ENCODE measurements around the gene SPOCK2.

SPOCK2 gene

GRCh38 chr10:72058347-72058898 lies 29.9 kb downstream of the SPOCK2 start:
- peak; percentile 23 for DNase-seq (ENCODE audit: low spot score)

GRCh38 chr10:72056932-72057751 lies 31.2 kb downstream of the SPOCK2 start:
- no peak for DNase-seq (ENCODE audit: low spot score)

- no peak for DNase-seq (ENCODE audit: low spot score)
Observed at GRCh38 chr10:72056113-72056512, 32.2 kb downstream of the SPOCK2 start.

GRCh38 chr10:72053690-72054089 lies 34.7 kb downstream of the SPOCK2 start:
- DNase-seq (ENCODE audit: low spot score): no peak

GRCh38 chr10:72050873-72051272 lies 37.5 kb downstream of the SPOCK2 start:
- no peak for DNase-seq (ENCODE audit: low spot score)

GRCh38 chr10:72049969-72050781 lies 38.2 kb downstream of the SPOCK2 start:
- no peak for DNase-seq (ENCODE audit: low spot score)

GRCh38 chr10:72049472-72049871 lies 38.9 kb downstream of the SPOCK2 start:
- no peak for DNase-seq (ENCODE audit: low spot score)

GRCh38 chr10:72048450-72049124 lies 39.8 kb downstream of the SPOCK2 start:
- peak; percentile 95 for DNase-seq (ENCODE audit: low spot score)

- no peak for DNase-seq (ENCODE audit: low spot score)
Observed at GRCh38 chr10:72045586-72045985, 42.8 kb downstream of the SPOCK2 start.

GRCh38 chr10:72044417-72045041 lies 43.8 kb downstream of the SPOCK2 start:
- DNase-seq (ENCODE audit: low spot score): peak; percentile 89

- no peak for DNase-seq (ENCODE audit: low spot score)
Observed at GRCh38 chr10:72043016-72043834, 45.1 kb downstream of the SPOCK2 start.

- no peak for DNase-seq (ENCODE audit: low spot score)
Observed at GRCh38 chr10:72041491-72041890, 46.9 kb downstream of the SPOCK2 start.

- no peak for DNase-seq (ENCODE audit: low spot score)
Observed at GRCh38 chr10:72039377-72039776, 49.0 kb downstream of the SPOCK2 start.

GRCh38 chr10:72038458-72039001 lies 49.8 kb downstream of the SPOCK2 start:
- DNase-seq (ENCODE audit: low spot score): no peak

- no peak for DNase-seq (ENCODE audit: low spot score)
Observed at GRCh38 chr10:72037811-72038210, 50.5 kb downstream of the SPOCK2 start.

GRCh38 chr10:72037266-72037665 lies 51.1 kb downstream of the SPOCK2 start:
- DNase-seq (ENCODE audit: low spot score): no peak

GRCh38 chr10:72035252-72035887 lies 53.0 kb downstream of the SPOCK2 start:
- no peak for DNase-seq (ENCODE audit: low spot score)

GRCh38 chr10:72034761-72035160 lies 53.6 kb downstream of the SPOCK2 start:
- no peak for DNase-seq (ENCODE audit: low spot score)

- no peak for DNase-seq (ENCODE audit: low spot score)
Observed at GRCh38 chr10:72034040-72034499, 54.3 kb downstream of the SPOCK2 start.
